Umbilical cord (tissue), 2 donors: ENCODE results near the gene EXT2. TPM values are rescaled to one million over a fixed set of nuclear protein-coding genes. Genes with fewer than 3 reads are reported as not detected.

Experiments used
- DNase-seq: peaks from one replicate; pipeline ENCODE4 v3.0.0-alpha.2; 2015; ENCODE audit warnings: low spot score
- total RNA-seq: library from RNA; depleted of rRNA; stranded (reverse); fragments of >200 nt; gene quantifications from one replicate; pipeline ENCODE4 v1.2.3, GENCODE V29; 2014; ENCODE audit warnings: low replicate concordance; ENCODE audit not compliant: insufficient read depth

The EXT2 gene
- total RNA-seq, 1 donor from 2014 or later, result 91.7 TPM

DNA sequence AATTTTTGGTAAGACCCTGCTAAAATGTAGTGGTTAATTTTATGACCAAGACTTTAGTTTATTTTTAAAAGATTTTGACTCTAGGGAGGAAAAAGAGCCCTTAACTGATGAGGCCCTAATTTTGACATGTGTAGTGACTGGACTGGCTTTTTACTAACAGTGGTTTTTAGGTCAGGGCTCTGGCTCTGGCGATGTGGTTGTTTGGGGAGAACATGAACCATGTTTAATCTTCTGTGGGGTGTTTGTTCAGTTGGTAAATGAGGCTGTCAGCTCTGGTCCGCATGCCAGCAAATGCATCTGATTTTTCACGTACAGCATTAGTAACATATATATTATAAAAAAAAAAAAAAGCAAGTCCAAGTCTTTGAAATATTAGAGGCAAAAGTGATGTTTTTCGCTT is 104.3 kb downstream of the EXT2 start:
- DNase-seq, result no peak

- no peak for DNase-seq
These were observed 108.0 kb downstream of the EXT2 start for GRCh38 chr11:44203270-44204043.

DNA sequence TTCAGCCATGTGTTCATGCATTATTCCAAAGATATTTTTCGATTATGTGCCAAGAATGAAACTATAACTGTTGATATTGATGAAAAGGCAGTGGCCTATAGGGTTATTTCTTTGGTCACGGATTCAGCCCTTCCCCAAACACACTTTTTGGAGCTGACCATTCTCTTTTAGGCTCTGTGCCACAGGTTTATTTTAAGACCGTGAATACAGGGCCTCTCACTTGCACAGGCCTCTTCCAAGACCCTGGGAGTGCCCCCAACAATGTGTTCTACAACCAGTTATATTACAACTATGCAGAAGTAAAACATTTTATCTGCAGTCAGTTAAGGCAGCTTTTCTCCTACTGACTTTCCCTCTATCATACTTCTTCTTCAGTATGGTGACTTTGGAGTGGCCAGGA is 109.9 kb downstream of the EXT2 start:
- no peak for DNase-seq

GRCh38 chr11:44205836-44206235 is 110.4 kb downstream of the EXT2 start:
- DNase-seq, result no peak

- DNase-seq, result no peak
These were observed 111.8 kb downstream of the EXT2 start for GRCh38 chr11:44207292-44207691.

GRCh38 chr11:44208976-44209603 is 113.6 kb downstream of the EXT2 start:
- no peak for DNase-seq

DNA sequence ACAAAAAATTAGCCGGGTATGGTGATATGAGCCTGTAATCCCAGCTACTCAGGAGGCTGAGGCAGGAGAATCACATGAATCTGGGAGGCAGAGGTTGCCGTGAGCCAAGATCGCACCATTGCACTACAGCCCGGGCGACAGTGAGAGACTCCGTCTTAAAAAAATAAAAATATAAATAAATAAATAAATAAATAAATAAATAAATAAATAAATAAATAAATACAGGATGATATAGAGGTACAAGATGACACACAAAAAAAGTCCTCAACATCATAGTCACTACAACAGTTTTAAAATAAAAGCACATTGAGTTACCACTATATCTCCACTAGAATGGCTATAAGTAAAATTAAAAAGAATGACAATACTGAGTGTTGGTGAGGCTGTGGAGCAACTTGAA is 116.7 kb downstream of the EXT2 start:
- DNase-seq, result no peak

DNA sequence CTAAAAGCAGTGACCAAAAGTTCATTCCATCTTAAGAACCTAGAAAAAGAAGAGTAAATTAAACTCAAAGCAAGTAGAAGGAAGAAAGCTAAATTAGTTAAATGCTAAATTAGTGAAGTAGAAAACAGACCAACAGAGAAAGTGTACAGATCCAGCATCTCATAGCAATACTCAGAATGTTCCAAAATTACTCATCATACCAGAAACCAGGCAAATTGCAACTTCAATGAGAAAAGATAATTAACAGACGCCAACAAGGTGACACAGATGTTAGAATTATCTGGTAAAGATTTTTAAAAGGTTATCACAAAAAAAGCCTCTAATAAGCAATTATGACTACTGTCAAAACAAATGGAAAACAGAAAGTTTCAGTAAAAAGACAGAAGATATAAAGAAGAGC is 117.7 kb downstream of the EXT2 start:
- no peak for DNase-seq

GRCh38 chr11:44217432-44217831 is 122.0 kb downstream of the EXT2 start:
- DNase-seq, result no peak

- no peak for DNase-seq
These were observed 124.6 kb downstream of the EXT2 start for GRCh38 chr11:44219830-44220796.

DNA sequence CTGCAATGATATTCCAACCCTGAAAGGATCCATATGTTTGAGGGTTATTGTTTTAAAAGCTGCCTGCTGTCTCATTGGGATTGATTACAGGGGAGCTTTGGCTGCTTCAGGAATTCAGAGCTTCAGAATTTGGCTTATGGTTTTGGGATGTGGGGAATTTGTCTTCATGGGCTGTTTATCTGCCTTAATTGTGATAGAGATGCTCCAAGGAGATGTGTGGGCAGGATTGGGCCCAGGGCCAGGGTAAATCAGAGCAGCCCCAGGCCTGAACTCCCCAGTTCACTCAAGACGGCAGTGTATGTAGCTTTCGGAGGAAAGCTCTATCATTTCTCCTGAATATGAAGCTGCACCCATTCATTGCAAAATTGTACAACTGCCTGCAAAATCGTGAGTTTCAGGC is 126.0 kb downstream of the EXT2 start:
- no peak for DNase-seq

- DNase-seq, result no peak
These were observed 126.5 kb downstream of the EXT2 start for GRCh38 chr11:44221992-44222391.

DNA sequence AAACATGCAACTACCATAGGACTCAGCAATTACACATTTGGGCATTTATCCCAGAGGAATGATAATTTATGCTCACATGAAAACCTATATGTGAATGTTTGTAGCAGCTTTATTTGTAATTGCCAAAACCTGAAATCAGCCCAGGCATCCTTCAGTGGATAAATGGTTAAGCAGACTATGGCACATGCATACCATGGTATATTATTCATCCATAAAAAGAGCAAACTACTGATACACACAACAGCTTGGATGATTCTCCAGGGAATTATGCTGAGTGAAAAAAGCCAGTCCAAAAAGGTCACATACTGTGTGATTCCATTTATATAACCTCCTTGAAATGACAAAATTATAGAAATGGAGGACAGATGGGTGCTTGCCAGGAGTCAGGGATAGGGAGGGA is 127.8 kb downstream of the EXT2 start:
- DNase-seq, result no peak

- DNase-seq, result peak; percentile 57
These were observed 129.5 kb downstream of the EXT2 start for GRCh38 chr11:44224867-44225501.

DNA sequence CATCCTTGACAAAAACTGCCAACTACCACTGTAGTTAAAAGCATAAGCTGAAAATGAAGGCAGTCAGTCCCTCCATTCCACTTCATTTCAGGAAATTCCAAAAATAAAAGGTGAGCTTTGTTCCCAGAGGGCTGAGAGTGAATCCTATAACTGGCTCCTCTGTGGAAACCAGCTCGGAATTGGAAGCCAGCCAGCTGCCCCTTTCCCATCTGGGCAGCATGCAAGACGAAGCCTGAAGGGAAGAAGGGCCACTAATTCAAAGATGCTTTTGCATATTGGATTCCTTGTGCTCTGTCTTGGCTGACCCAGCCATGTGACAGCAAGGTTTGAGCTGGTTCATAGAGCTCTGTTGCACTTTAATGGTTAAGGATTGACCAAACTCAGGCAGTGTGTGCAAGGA is 131.0 kb downstream of the EXT2 start:
- no peak for DNase-seq

DNA sequence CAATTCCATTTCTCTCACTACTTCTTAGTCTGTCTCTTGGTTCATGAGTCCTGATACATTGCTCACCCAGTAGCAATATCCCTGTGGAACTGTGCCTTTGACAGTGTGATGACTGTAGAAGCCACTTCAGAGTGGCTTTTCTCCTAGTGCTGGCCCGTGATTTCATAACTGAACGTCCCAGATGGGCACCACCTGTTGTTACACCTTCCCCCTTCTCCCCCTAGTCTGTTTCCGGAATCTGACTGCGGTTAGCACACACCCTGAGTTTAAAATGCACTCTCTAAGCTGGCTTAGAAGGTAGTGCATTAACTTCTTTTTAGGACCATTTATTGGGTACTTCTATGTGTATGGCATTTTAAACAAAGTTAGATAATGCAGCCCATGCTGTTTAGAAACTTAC is 131.5 kb downstream of the EXT2 start:
- no peak for DNase-seq

- DNase-seq, result peak; percentile 59
These were observed 132.9 kb downstream of the EXT2 start for GRCh38 chr11:44228379-44228778.

GRCh38 chr11:44229098-44229497 is 133.6 kb downstream of the EXT2 start:
- no peak for DNase-seq

DNA sequence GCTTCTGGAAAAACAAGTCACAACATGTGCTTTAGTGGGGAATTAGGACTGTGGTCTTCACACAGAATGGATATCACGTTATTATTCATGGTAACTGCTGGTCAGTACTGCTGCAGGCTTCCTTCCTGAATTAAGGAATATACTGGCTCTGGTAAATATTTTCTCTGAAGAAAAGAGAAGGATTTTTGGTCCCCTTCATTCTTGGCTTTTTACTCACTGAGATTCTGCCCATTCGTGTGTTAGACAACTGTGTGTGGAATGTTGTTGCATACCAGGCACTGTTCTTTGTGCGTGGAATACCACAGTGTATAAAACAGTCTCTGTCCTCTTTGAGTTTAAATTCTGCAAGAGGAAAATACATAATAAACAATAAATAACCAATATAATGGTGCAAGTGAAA is 134.1 kb downstream of the EXT2 start:
- no peak for DNase-seq

DNA sequence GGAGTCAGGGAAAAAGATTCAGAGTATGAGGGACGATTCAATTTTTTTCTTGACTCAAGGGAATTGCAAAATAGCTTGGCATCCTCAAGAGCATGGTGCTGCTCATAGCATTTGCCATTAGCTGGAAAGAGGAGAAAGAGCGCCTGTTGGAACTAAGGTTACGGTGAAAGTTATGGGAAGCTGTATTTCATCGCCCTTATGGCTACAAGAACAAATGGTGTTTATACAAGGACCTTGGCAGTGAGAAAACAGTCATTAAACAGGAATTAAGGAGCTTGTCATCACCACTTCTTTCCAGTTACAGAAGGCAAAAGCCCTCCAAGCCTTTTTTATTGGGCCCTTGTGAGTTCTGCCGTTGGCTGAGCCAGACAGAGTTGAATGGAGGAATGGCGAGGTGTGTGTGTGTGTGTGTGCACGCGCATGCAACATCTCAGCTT is 140.3 kb downstream of the EXT2 start:
- no peak for DNase-seq

GRCh38 chr11:44236296-44236695 is 140.8 kb downstream of the EXT2 start:
- no peak for DNase-seq

DNA sequence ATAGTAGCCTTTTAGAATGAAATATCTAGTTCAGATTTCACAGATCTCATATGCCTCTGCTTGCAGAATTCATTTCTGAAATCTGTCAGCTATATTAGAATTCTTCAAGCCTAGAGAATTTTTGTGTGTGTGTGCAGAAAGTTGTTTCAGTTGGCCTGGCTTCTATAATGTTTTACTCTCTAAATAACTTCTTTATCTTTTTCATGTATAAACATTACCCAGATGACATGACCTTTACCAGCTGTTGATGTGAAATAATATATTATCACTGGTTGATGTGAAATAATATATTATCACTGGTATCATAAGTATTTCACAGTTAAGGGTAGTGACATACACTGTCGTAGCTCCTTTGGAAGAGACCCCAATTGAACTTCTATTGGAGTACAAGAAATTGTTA is 141.7 kb downstream of the EXT2 start:
- DNase-seq, result peak; percentile 40
